Measurements from ENCODE around the gene RPL13.

The RPL13 gene

DNA sequence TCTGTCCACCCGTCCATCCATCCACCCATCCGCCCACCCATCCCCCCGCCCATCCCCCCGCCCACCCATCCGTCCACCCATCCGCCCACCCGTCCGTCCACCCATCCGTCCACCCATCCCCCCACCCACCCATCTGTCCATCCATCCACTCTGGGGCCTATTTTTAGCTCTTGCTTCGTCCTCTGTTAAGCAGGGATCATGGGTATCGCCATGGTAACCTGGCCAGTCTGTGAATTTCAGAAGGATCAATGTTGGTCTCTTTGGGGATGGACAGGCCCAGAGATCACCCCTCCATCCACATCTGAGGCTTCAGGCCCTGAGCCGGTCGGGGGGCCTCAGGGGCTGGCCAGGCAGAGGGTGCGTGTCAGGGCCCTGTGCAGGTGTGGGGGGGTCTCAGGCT is 37.7 kb downstream of the RPL13 start:
- DNase-seq (ENCODE audit: low read depth in 2 of 2) = no peak

DNA sequence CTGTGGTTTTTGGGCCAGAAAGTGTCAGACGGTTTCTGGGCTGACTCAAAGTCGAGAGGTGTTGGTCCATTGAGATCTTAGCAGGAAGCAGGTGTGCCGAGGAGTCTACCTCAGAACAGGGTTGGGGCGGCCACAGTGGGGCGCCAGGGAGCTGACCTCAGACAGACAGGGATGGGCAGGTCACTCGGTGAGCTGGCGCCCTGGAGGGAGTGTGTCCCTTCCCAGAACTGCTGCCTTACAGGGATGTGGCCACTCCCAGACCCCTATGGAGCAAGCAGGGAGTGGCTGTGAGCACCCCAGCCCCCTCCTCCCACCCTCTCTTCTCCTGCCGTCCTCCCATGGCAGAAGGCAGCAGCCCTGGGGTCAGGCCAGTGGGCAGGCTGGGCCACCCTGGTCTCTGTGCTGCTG is 39.0 kb downstream of the RPL13 start:
- no peak for DNase-seq (ENCODE audit: low read depth in 2 of 2)

DNA sequence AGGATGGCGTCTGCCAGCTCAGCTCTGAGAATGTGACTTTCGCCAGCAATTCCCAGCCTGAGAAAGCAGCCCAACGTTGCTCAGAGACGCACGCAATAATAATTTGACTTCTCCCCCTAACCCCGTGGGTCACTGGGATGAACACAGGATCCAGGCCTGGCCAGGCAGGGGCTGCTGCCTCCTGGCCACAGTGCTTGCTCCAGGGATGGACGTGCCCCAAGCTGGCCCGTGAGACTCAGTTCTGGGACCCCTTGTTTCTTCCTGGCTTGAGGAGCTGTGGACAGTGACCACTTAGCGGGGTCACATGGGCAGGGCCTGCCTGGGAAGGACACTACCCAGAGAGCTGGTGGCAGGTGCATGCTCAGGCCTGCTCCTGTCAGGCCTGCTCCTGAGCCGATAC is 39.4 kb downstream of the RPL13 start:
- DNase-seq (ENCODE audit: low read depth in 2 of 2) = no peak

DNA sequence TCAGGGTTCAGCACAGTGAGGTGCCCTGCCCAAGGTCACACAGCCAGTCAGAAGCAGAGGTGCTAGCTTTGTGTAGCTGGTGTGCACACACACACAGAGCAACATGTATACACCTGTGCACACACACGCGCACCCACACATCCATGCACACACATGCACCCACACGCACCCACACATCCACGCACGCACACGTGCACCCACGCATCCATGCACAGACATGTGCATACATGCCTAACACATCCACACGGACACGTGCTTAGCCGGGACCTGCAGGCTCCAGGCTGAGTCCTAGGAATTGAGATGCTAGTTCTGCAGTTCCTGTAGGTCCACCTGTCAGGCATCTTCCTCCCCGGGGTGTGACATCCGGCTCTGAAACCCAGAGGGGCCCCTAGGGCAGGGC is 39.9 kb downstream of the RPL13 start:
- no peak for DNase-seq (ENCODE audit: low read depth in 2 of 2)

DNA sequence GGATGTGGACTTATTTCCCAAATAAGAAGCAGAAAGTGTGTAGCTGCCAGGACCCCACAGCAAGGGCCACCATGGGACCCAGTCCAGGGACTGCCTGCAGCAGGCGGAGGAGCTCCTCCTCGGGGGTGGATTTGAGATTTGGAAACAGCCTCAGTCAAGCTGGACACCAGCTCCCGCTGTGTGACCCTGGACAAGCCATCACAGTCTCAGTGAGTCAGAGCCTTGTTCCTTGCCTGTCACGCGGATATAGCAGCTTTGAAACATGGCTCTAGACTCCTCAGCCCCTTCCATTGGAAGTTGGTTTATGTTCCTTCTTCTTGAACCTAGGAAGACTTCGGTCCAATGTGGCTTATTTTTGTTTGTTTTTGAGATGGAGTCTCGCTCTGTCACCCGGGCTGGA is 40.5 kb downstream of the RPL13 start:
- no peak for DNase-seq (ENCODE audit: low read depth in 2 of 2)

DNA sequence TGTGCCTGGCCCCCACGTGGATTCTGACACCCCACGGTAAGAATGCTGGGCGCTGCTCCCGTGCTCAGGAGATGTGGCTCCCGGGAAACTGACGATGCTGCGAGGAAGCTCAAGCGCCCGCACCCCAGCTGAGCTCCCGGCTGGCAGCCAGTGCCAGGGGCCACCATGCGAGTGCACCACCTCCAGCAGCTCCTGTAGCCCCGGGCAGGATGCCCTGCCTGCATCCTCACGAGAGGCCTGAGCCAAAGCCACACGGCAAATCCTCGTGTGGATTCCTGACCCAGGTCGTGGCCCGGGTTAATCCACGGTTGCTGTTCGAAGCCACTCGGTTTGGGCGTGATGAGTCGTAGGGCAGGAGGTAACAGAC is 41.4 kb downstream of the RPL13 start:
- DNase-seq (ENCODE audit: low read depth in 2 of 2) = no peak

DNA sequence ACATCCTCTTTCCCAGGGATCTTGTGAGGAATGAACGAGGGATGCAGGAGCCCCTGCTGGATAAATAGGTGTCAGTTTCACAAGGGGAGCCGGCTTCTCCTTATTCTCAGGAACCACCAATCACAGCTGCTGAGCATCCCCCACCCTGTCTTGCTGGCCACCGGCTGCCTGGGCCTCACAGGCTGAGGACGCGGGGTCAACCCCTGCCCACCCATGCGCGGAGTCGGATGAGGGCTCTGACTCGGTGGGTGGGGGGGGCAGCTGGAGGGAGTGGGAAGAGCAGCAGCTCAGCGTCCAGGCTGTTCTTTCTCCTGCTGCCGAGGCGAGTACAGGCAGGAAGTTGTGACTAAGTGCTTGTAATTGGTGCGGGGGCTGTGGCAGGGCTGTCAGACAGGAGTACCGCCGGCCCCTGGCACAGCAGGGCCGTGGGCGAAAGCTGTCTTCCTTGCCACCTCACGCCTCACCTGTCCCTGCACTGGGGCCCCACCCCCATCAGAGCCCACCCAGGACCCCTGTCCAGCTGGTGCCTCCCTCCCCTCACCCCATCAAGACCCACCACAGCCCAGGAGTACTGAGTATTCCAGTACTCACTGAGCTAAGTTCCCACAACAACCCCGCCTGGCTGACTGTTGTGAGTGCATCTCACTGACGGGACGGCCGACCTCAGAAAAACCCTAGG is 41.9 kb downstream of the RPL13 start:
- DNase-seq (ENCODE audit: low read depth in 2 of 2) = peak; percentile 44 to 45

DNA sequence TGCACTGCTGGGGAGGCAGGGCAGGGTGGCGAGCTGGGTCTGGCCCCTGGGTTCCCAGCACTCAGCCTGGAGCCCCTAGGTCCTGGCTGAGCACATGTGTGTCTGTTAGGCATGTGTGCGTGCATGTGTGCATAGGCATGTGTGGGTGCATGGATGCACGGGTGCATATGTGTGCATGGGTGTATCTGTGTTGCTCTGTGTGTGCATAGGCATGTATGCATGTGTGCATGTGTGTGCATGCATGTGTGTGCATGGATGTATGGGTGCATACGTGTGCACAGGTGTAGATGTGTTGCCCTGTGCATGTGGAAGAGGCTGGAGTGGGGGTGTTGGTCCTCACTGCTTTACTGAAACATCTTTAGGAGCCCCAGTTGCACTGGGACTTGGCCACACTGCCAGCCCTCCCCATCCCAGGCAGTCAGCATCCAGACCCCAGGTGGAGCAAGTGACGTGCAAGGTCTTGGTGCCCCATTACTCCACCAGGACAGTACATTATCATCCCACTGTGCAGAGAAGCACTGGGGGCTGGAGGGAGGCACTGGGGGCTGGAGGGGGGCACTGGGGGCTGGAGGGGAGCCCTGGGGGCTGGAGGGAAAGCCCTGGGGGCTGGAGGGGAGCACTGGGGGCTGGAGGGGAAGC is 42.6 kb downstream of the RPL13 start:
- DNase-seq (ENCODE audit: low read depth in 2 of 2) = no peak

DNA sequence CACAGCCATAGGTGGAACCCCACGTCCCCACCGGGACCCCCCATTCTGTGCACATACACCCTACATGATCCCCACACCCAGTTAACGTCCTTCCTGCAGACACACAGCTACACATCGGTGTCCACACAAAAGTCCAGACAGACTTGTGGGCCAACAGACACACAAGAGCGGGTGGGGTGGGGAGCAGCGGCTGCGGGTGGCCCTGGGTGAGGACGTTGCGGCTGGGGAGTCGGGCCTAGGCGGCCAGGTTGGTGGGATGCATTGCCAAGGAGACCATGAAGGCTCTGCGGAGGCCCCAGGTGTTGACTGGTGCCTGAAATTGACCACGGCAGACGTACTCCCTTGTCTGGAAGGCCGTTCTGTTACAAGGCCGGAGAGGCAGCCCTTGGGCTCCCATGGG is 44.3 kb downstream of the RPL13 start:
- DNase-seq (ENCODE audit: low read depth in 2 of 2) = no peak

DNA sequence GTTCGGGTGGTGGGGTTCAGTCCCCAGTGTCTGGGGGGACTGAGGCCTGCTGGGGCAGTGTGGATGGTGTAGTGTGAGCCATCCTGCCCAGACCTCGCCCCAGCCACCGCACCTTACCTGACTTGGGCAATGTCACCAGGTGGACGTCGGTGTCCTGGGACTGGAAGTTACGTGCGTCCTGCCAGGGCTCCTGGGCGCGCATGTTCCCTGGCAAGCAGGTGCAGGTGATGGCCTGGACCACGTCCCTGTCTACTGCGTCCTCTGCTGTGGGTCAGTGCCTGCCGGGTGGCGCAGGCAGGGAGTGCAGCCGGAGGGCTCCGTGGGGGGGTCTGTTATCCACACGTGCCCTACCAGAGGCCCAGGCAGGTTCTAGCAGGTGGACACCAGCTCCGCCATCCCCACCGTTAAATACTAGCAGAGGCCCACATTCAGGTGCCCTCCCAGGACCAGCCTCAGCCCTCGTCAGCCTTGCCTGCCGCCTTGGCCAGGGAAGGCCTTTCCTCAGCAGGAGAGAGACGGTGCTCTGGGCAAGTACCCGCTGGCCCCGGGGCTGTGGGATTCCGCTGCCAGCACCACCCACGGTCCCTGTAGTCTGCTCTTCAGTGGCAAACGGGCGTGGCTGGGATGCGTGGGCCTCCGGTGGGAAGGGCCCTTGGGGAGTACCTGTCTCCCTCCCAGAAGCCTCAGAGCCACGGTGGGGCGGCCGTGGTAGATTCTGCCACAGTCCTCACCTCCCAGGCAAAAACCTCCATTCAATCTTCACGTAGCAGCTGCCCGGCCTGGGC is 44.9 kb downstream of the RPL13 start:
- DNase-seq (ENCODE audit: low read depth in 2 of 2) = no peak

DNA sequence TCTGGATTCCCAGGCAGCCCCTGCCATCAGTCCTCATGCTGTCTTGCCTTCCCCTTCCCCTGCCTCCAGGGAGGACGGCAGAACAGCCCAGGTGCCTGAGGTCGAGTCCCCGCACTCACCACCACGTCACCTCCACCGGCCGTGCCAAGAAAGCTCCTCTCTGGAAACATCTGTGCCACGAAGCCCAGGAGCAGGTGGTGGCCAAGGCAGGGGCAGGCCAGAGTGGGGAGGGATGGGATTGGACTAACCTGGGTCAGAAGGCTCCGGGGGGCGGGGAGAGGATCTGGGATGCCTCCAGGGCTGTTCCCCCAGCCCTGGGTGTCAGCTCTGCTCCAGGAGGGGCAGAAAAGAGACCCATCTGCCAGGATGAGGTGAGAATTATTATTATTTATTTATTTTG is 45.5 kb downstream of the RPL13 start:
- no peak for DNase-seq (ENCODE audit: low read depth in 2 of 2)

DNA sequence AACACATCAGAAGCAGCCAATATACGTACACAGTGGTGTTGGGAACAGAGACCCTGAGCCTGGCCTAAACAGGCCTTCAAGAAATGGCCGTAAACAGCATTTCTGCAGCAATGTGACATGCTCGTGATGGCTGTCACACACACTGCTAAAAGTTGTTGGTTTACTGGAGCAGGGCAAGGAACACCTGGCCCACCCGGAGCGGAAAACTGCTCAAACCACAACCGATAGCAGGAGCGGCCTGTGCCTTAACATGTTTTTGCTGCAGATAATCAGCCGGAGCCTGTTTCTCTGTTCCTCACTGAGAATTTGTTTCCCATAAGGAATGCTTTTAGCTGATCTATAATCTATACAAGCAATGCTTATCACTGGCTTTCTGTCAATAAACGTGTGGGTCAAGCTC is 47.0 kb downstream of the RPL13 start:
- DNase-seq (ENCODE audit: low read depth in 2 of 2) = no peak

DNA sequence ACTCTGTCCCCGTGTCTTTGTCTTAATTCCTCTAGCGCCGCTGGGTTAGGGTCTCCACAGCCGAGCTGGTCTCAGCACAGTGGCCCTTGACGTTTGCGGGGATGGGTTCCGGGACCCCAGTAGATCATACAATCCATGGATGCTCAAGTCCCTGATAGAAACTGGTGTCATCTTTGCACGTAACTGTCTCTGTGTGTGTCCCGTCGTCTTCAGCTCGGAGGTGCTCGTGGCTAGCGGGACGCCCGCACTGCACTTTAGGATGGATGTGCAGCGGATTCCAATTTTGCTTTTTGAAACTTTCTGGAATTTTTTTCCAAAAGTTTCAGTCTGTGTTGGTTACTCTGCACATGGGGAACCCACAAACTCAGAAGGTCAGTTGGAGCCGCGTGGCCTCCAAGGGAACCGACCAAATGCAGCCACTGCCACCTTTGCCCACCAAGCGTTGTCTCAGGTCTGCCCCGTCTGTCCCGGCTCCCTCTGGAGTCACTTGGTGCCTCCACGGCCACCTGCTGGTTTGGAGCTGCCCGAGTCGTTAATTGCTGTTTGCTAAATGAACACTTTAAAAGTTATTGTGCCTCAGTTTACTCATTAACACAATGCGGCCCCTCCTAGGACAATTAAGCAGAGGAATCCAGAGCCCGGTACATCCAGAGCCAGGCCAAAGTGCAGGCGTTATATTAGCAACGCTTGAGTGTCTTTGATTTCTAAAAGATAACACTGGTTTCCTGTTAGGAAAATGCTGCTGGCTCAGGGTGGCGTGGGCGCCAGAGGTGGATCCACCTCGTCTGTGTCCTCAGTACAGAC is 47.7 kb downstream of the RPL13 start:
- no peak for DNase-seq (ENCODE audit: low read depth in 2 of 2)

DNA sequence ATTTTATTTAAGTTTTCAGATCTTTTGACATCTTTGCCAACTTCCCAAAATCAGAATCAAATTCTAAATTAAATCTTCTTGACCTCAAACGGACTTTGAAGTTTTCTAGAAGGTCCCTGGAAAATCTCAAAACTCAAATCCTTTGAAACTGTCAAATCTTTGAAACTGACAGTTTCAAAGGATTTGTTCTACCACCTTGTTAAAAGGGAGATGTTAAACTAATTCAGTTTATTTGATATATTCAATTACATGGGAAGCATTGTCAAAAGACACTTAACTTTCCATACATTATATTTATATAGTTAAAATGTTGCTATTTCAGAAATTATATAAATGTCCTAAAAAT is 49.6 kb downstream of the RPL13 start:
- DNase-seq (ENCODE audit: low read depth in 2 of 2) = no peak

DNA sequence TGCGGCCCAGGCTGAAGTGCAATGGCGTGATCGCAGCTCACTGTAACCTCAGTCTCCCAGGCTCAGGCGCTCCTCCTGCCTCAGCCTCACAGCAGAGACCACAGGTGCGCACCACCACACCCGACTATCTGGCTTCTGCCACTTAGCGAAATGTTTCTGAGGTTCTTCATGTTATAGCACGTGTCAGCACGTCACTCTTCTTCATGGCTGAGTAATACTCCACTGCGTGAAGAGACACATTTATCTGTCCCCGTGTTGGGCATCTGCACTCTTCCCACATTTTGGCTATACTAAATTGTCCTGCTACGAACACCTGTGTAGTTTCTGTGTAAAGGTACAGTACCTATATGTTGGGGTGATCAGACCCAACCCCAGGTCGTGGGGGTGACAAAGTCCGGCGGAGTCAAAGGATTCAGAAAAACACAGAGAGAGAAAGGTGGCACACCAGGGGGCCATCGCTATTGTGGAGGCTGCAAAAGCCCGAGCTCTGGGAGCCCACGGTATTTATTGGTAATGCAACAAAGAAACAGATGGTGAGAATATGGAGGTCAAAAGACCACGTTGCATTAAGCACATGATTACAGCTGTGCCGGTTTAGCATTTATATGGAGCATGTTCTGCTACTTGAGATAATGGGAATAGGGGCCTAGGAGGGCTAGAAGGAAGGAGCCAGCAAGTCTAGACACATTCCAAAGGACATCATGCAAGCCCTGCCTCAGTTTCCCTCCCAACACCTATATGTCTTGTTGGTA is 52.1 kb downstream of the RPL13 start:
- no peak for DNase-seq (ENCODE audit: low read depth in 2 of 2)

DNA sequence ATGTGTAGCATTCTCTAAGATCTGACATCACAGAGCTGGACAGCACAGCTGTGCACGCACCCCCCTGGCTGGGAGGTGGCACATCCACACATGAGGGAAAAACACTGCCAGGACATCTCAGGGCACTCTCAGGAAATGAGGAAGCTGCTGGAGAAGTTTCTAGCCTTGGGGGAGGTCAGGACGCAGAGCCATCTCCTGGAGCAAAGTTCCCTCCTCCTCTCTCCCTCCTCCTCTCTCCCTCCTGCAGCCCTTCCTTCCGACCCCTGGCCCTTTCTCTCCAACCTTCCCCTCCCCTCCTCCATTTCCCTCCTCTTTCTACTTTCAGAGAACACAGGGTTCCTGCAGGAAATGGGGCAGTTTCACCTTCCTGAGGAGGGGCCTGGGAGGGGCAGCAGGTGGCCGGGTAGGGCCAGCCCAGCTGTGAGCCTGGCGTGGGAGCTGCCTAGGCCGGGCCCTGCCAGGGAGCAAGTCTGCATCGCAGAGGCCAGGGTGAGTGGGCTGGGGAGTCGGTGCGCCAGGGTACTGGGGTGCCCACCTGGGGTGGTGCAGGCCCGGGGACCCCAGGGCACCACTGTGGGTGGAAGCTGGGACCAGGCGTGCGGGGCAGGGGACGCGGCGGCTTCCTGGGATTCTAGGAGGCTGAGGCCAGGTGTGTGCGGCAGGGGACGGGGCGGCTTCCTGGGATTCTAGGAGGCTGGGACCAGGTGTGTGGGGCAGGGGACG is 52.9 kb downstream of the RPL13 start, which contains the start of gene DPEP1:
Gene DPEP1, plus strand, starts transcription at position 412 of the 723 bp plus-strand sequence. CDS start 16,769 bp downstream, outside the sequence.
- DNase-seq (ENCODE audit: low read depth in 2 of 2) = no peak

DNA sequence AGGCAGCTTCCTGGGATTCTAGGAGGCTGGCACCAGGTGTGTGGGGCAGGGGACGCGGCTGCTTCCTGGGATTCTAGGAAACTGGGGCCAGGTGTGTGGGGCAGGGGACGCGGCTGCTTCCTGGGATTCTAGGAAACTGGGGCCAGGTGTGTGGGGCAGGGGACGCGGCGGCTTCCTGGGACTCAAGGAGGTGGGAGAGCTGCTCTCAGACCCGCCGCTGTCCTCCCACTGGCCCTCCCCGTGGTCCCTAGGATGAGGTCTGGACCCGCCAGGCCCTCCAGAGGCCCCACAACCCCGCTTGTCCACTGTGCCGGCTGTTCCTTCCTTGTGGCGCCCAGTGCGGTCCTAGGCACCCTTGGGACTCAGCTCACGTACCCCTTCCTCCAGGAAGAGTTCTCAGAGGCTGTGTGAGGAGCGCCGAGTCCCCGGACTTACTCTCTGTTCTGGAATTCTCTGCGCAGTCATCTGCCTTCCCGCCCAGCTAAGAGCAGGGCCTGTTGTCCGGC is 53.5 kb downstream of the RPL13 start:
- no peak for DNase-seq (ENCODE audit: low read depth in 2 of 2)

Data from fibroblast of skin of left quadriceps (primary cell).